CD4-positive, alpha-beta T cell (primary cell): Measurements from ENCODE around the gene SDF2L1. TPM values are rescaled to one million over a fixed set of nuclear protein-coding genes. Genes with fewer than 3 reads are reported as not detected.

ENCODE experiments used
- ATAC-seq: fragments of 200-7000 bp; cut with Tn5 transposase; one replicate; pipeline ENCODE4 v1.10.0; 2022; ENCODE audit warnings: mild to moderate bottlenecking; ENCODE audit not compliant: poor library complexity
- CTCF ChIA-PET: fragments of 350-600 bp; sonication (Branson Sonifier 250); formaldehyde crosslinking; loops from one replicate; lab custom pipeline; 2021; ENCODE audit warnings: antibody characterized with exemption, inconsistent platforms; lab: Charles Lee
- POLR2A ChIA-PET: fragments of 350-600 bp; sonication (Branson Sonifier 250); formaldehyde crosslinking; loops from one replicate; lab custom pipeline; 2021; ENCODE audit warnings: antibody characterized with exemption, inconsistent platforms; lab: Charles Lee
- DNase-seq, 14 experiments: peaks; one replicate each; pipeline ENCODE4 v3.0.0-alpha.2; 2013 to 2020; ENCODE audit warnings: mixed read lengths in 2 of 14
- H3K27ac ChIP-seq, 2 donors: one replicate each; pipeline versions ENCODE4 v1.5.1 to v1.7.0; 2013; ENCODE audit warnings: low read length in 2 of 2, low read depth in 1 of 2, mild to moderate bottlenecking in 1 of 2
- H3K27me3 ChIP-seq, 2 experiments: 1 replicate in 1 of 2; 2 replicates in 1 of 2; pipeline versions ENCODE4 v1.6.1 to v1.7.0; 2013; ENCODE audit warnings: low read length in 2 of 2, control low read depth in 1 of 2, mild to moderate bottlenecking in 1 of 2, moderate library complexity in 1 of 2; ENCODE audit not compliant: insufficient read depth in 2 of 2, control insufficient read depth in 1 of 2
- H3K36me3 ChIP-seq: one replicate; pipeline ENCODE4 v1.6.1; 2013; ENCODE audit warnings: low read length, control low read depth; ENCODE audit not compliant: insufficient read depth
- H3K4me1 ChIP-seq: one replicate; pipeline ENCODE4 v1.6.1; 2013; ENCODE audit warnings: low read length, control low read depth; ENCODE audit not compliant: insufficient read depth
- H3K4me3 ChIP-seq: one replicate; pipeline ENCODE4 v1.5.1; 2013; ENCODE audit warnings: mild to moderate bottlenecking, low read length, moderate library complexity
- H3K9me3 ChIP-seq, 2 experiments: 1 replicate in 1 of 2; 2 replicates in 1 of 2; pipeline versions ENCODE4 v1.6.1 to v1.7.0; 2013; ENCODE audit warnings: low read length in 2 of 2, mild to moderate bottlenecking in 2 of 2, control low read depth in 1 of 2, moderate library complexity in 1 of 2; ENCODE audit not compliant: control insufficient read depth in 1 of 2, insufficient read depth in 1 of 2
- H3K27ac Mint-ChIP-seq: one replicate; pipeline ENCODE4 v1.8.0; 2020; ENCODE audit warnings: mixed read lengths
- H3K27me3 Mint-ChIP-seq: one replicate; pipeline ENCODE4 v1.8.0; 2021; ENCODE audit warnings: mixed read lengths
- H3K36me3 Mint-ChIP-seq: one replicate; pipeline ENCODE4 v1.8.0; 2021; ENCODE audit warnings: low read depth, mixed read lengths
- H3K4me1 Mint-ChIP-seq: one replicate; pipeline ENCODE4 v1.8.0; 2021; ENCODE audit warnings: low read depth, mixed read lengths
- H3K4me3 Mint-ChIP-seq: one replicate; pipeline ENCODE4 v1.8.0; 2020; ENCODE audit warnings: mild to moderate bottlenecking, mixed read lengths
- H3K9me3 Mint-ChIP-seq: one replicate; pipeline ENCODE4 v1.8.0; 2020; ENCODE audit warnings: mixed read lengths
- intact Hi-C, 2 experiments: fragments of 100-400 bp; cut with DNase I in 1 of 2; cut with micrococcal nuclease in 1 of 2; formaldehyde crosslinking; loops; one replicate each; pipeline versions ENCODE4 v1.15.1 to v1.9.0; 2023 to 2025; cut with DNase I, micrococcal nuclease
- total RNA-seq, 174 experiments: library from RNA in 2 of 174; stranded (reverse) in 2 of 174; gene quantifications; one replicate each; pipeline ENCODE4 v1.2.3 and lab custom pipeline; 2021 to 2026
- TF ChIP-seq, protein P1 (sequence below): fragments of 200-600 bp; IDR thresholded peaks from one replicate; pipeline ENCODE4 v1.8.0; 2022; ENCODE audit warnings: antibody characterized with exemption, mild to moderate bottlenecking

SDF2L1 gene
- total RNA-seq, 2 experiments from 2014 or later: 20.0 to 21.2 TPM

- peaks cover 24% of the 10 kb centered on the region for H3K4me1 Mint-ChIP-seq
- no peak overlapping the region for H3K27ac ChIP-seq
- H3K9me3 Mint-ChIP-seq: no peaks in the 10 kb centered on the region
- ATAC-seq: no peak
- H3K27ac Mint-ChIP-seq: no peak overlapping the region
- no peaks in the 10 kb centered on the region for H3K27me3 Mint-ChIP-seq
- TF ChIP-seq, protein P1, sequence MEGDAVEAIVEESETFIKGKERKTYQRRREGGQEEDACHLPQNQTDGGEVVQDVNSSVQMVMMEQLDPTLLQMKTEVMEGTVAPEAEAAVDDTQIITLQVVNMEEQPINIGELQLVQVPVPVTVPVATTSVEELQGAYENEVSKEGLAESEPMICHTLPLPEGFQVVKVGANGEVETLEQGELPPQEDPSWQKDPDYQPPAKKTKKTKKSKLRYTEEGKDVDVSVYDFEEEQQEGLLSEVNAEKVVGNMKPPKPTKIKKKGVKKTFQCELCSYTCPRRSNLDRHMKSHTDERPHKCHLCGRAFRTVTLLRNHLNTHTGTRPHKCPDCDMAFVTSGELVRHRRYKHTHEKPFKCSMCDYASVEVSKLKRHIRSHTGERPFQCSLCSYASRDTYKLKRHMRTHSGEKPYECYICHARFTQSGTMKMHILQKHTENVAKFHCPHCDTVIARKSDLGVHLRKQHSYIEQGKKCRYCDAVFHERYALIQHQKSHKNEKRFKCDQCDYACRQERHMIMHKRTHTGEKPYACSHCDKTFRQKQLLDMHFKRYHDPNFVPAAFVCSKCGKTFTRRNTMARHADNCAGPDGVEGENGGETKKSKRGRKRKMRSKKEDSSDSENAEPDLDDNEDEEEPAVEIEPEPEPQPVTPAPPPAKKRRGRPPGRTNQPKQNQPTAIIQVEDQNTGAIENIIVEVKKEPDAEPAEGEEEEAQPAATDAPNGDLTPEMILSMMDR: no peak
- H3K36me3 ChIP-seq: no peaks in the 10 kb centered on the region
- no peak overlapping the region for H3K4me3 ChIP-seq
- intact Hi-C loops: no loop called here
- ChIA-PET POLR2A (no interaction called here), CTCF (no interaction called here)
- peaks cover 2% of the 10 kb centered on the region for H3K36me3 Mint-ChIP-seq
- peaks cover 31% of the 10 kb centered on the region for H3K4me1 ChIP-seq
- H3K4me3 Mint-ChIP-seq: peak overlapping the region; percentile 50
- DNase-seq: no peak
- no peaks in the 10 kb centered on the region for H3K27me3 ChIP-seq
- no peaks in the 10 kb centered on the region for H3K9me3 ChIP-seq
These were observed 18.8 kb downstream of the SDF2L1 start for GRCh38 chr22:21660904-21661303.

- no peaks in the 10 kb centered on the region for H3K27me3 ChIP-seq
- no peak overlapping the region for H3K4me3 ChIP-seq
- H3K27ac Mint-ChIP-seq: no peak overlapping the region
- no peak overlapping the region for H3K27ac ChIP-seq
- peak overlapping the region; percentile 25 for H3K4me3 Mint-ChIP-seq
- ChIA-PET CTCF (no interaction called here), POLR2A (no interaction called here)
- no peaks in the 10 kb centered on the region for H3K36me3 ChIP-seq
- H3K9me3 Mint-ChIP-seq: no peaks in the 10 kb centered on the region
- ATAC-seq (no peak), DNase-seq (no peak)
- peaks cover 28% of the 10 kb centered on the region for H3K4me1 ChIP-seq
- no peaks in the 10 kb centered on the region for H3K9me3 ChIP-seq
- peaks cover 7% of the 10 kb centered on the region for H3K36me3 Mint-ChIP-seq
- TF ChIP-seq, protein P1: no peak
- H3K27me3 Mint-ChIP-seq: no peaks in the 10 kb centered on the region
- peaks cover 20% of the 10 kb centered on the region for H3K4me1 Mint-ChIP-seq
- intact Hi-C loops: no loop called here
These were observed 19.9 kb downstream of the SDF2L1 start for GRCh38 chr22:21661991-21662390.

GRCh38 chr22:21663738-21664137, 21.6 kb downstream of the SDF2L1 start:
- Histone ChIP-seq H3K27me3 (no peaks in the 10 kb centered on the region), H3K9me3 (no peaks in the 10 kb centered on the region), H3K27ac (no peak overlapping the region), H3K4me1 (peaks cover 27% of the 10 kb centered on the region), H3K36me3 (no peaks in the 10 kb centered on the region), H3K4me3 (no peak overlapping the region)
- H3K9me3 Mint-ChIP-seq: no peaks in the 10 kb centered on the region
- no peak for DNase-seq
- peak overlapping the region; percentile 37 for H3K27ac Mint-ChIP-seq
- H3K4me3 Mint-ChIP-seq: peak overlapping the region; percentile 82
- ChIA-PET CTCF (no interaction called here), POLR2A (no interaction called here)
- peaks cover 27% of the 10 kb centered on the region for H3K4me1 Mint-ChIP-seq
- no peaks in the 10 kb centered on the region for H3K27me3 Mint-ChIP-seq
- TF ChIP-seq, protein P1: no peak
- no peak for ATAC-seq
- intact Hi-C loops: no loop called here
- peaks cover 7% of the 10 kb centered on the region for H3K36me3 Mint-ChIP-seq
